H1 (cell line): ENCODE data around the gene CTXN1. TPM values are rescaled to one million over a fixed set of nuclear protein-coding genes. Genes with fewer than 3 reads are reported as not detected.

ENCODE experiments used
- CTCF ChIA-PET: fragments of 300-600 bp; sonication (Branson Sonifier 250); formaldehyde crosslinking; loops from one replicate; lab custom pipeline; 2021; ENCODE audit not compliant: partially characterized antibody; lab: Charles Lee
- POLR2A ChIA-PET: fragments of 300-600 bp; sonication (Branson Sonifier 250); formaldehyde crosslinking; loops from one replicate; lab custom pipeline; 2021; ENCODE audit warnings: inconsistent platforms; ENCODE audit not compliant: partially characterized antibody; lab: Charles Lee
- DNase-seq, 2 experiments: peaks; one replicate each; pipeline versions ENCODE4 v3.0.0 to v3.0.0-alpha.2; 2010 to 2022; ENCODE audit warnings: low spot score in 2 of 2, low read depth in 1 of 2, mixed read lengths in 1 of 2
- FAIRE-seq: peaks from 2 replicates; lab custom pipeline; 2011; peaks lifted over from hg19 to GRCh38; lab: Jason Lieb, UNC
- H2AFZ ChIP-seq: 2 replicates; pipeline ENCODE4 v1.8.1; 2012; ENCODE audit warnings: low read length, inconsistent platforms
- H2AK5ac ChIP-seq: 2 replicates; pipeline ENCODE4 v1.6.1; 2013; ENCODE audit warnings: low read depth, low read length
- H2BK120ac ChIP-seq: replicated peaks from 2 replicates; pipeline ENCODE3; 2013; ENCODE audit warnings: low read depth, low read length, inconsistent platforms
- H2BK12ac ChIP-seq: 2 replicates; pipeline ENCODE4 v1.6.1; 2013; ENCODE audit warnings: low read depth, low read length
- H2BK15ac ChIP-seq: 2 replicates; pipeline ENCODE4 v1.6.1; 2013; ENCODE audit warnings: low read length
- H2BK20ac ChIP-seq: 2 replicates; pipeline ENCODE4 v1.6.1; 2013; ENCODE audit warnings: low read length
- H2BK5ac ChIP-seq: 2 replicates; pipeline ENCODE4 v1.6.1; 2013; ENCODE audit warnings: low read depth, low read length
- H3K14ac ChIP-seq: 2 replicates; pipeline ENCODE4 v1.6.1; 2013; ENCODE audit warnings: inconsistent platforms; ENCODE audit not compliant: insufficient read length
- H3K18ac ChIP-seq: 2 replicates; pipeline ENCODE4 v1.6.1; 2013; ENCODE audit warnings: low read length; ENCODE audit errors: extremely low read depth
- H3K23ac ChIP-seq: 2 replicates; pipeline ENCODE4 v1.6.1; 2013; ENCODE audit warnings: inconsistent platforms; ENCODE audit not compliant: insufficient read length
- H3K23me2 ChIP-seq: 2 replicates; pipeline ENCODE4 v1.6.1; 2013; ENCODE audit warnings: low read depth, low read length
- H3K27ac ChIP-seq: 2 replicates; pipeline ENCODE4 v1.6.1; 2011; ENCODE audit warnings: low read depth, low read length, inconsistent platforms
- H3K27me3 ChIP-seq, 4 experiments: replicated peaks in 1 of 4; 1 replicate in 1 of 4; 2 replicates in 3 of 4; pipeline versions ENCODE4 v1.6.1 to v1.8.1; 2011 to 2013; ENCODE audit warnings: low read length in 3 of 4, mild to moderate bottlenecking in 3 of 4, inconsistent platforms in 2 of 4, mixed read lengths in 2 of 4, moderate library complexity in 1 of 4; ENCODE audit not compliant: control insufficient read depth in 3 of 4, insufficient read depth in 3 of 4; ENCODE audit errors: extremely low read depth in 1 of 4
- H3K36me3 ChIP-seq, 4 experiments: 2 replicates each; pipeline versions ENCODE4 v1.6.1 to v1.8.1; 2011 to 2013; ENCODE audit warnings: mild to moderate bottlenecking in 4 of 4, low read length in 3 of 4, moderate library complexity in 2 of 4, control low read depth in 1 of 4, inconsistent platforms in 1 of 4; ENCODE audit not compliant: insufficient read depth in 4 of 4, control insufficient read depth in 2 of 4
- H3K4ac ChIP-seq: replicated peaks from 2 replicates; pipeline ENCODE3; 2013; ENCODE audit warnings: low read length, low read depth, mixed read lengths, inconsistent platforms; ENCODE audit not compliant: insufficient read length
- H3K4me1 ChIP-seq, 4 experiments: replicated peaks in 1 of 4; 1 replicate in 1 of 4; 2 replicates in 3 of 4; pipeline versions ENCODE4 v1.6.1 to v1.8.1; 2011 to 2013; ENCODE audit warnings: low read length in 3 of 4, inconsistent platforms in 2 of 4, mixed read lengths in 1 of 4; ENCODE audit not compliant: insufficient read depth in 4 of 4, control insufficient read depth in 3 of 4
- H3K4me2 ChIP-seq, 2 experiments: 2 replicates each; pipeline versions ENCODE4 v1.6.1 to v1.8.1; 2011 to 2013; ENCODE audit warnings: low read depth in 2 of 2, low read length in 2 of 2, control low read depth in 1 of 2, inconsistent platforms in 1 of 2, mild to moderate bottlenecking in 1 of 2; ENCODE audit not compliant: insufficient read depth in 1 of 2
- H3K4me3 ChIP-seq, 4 experiments: fragments of 200-600, 300-600 bp in 1 of 4; sonication (generic), shearing (Covaris generic), sonication (Bioruptor Twin) in 1 of 4; 2 replicates each; pipeline versions ENCODE4 v1.5.1 to v1.8.1; 2011 to 2016; ENCODE audit warnings: low read length in 4 of 4, low read depth in 3 of 4, control low read depth in 2 of 4, inconsistent platforms in 2 of 4, mild to moderate bottlenecking in 2 of 4, mixed read lengths in 1 of 4, moderate library complexity in 1 of 4; ENCODE audit not compliant: insufficient read depth in 2 of 4; ENCODE audit errors: extremely low read depth in 1 of 4
- H3K56ac ChIP-seq: replicated peaks from 2 replicates; pipeline ENCODE3; 2013; ENCODE audit warnings: low read depth, mild to moderate bottlenecking, mixed read lengths, low read length, inconsistent platforms; ENCODE audit not compliant: insufficient read length
- H3K79me1 ChIP-seq: 2 replicates; pipeline ENCODE4 v1.6.1; 2013; ENCODE audit warnings: low read depth, low read length, control low read depth
- H3K79me2 ChIP-seq, 2 experiments: 2 replicates each; pipeline versions ENCODE4 v1.6.1 to v1.8.1; 2012 to 2013; ENCODE audit warnings: low read length in 2 of 2, mild to moderate bottlenecking in 2 of 2, inconsistent platforms in 1 of 2; ENCODE audit not compliant: insufficient read depth in 2 of 2, control insufficient read depth in 1 of 2
- H3K9ac ChIP-seq, 4 experiments: replicated peaks in 1 of 4; 1 replicate in 1 of 4; 2 replicates in 3 of 4; pipeline versions ENCODE4 v1.6.1 to v1.8.1; 2011 to 2013; ENCODE audit warnings: low read depth in 3 of 4, low read length in 3 of 4, control low read depth in 2 of 4, mild to moderate bottlenecking in 2 of 4, moderate library complexity in 2 of 4, inconsistent platforms in 1 of 4; ENCODE audit errors: extremely low read depth in 1 of 4
- H3K9me3 ChIP-seq, 2 experiments: 2 replicates each; pipeline versions ENCODE4 v1.6.1 to v1.8.1; 2012 to 2013; ENCODE audit warnings: mild to moderate bottlenecking in 2 of 2, moderate library complexity in 2 of 2, control low read depth in 1 of 2, inconsistent platforms in 1 of 2, low read depth in 1 of 2, low read length in 1 of 2, mixed read lengths in 1 of 2; ENCODE audit not compliant: insufficient read depth in 2 of 2
- H4K20me1 ChIP-seq, 2 experiments: replicated peaks in 1 of 2; 2 replicates each; pipeline versions ENCODE3 to v1.8.1; 2011 to 2013; ENCODE audit warnings: inconsistent platforms in 2 of 2, low read length in 2 of 2, mild to moderate bottlenecking in 1 of 2; ENCODE audit not compliant: insufficient read depth in 2 of 2, control insufficient read depth in 1 of 2
- H4K5ac ChIP-seq: 2 replicates; pipeline ENCODE4 v1.6.1; 2013; ENCODE audit warnings: low read length, low read depth, mixed read lengths, inconsistent platforms; ENCODE audit not compliant: insufficient read length
- H4K8ac ChIP-seq: 2 replicates; pipeline ENCODE4 v1.8.0; 2013; ENCODE audit warnings: mild to moderate bottlenecking, moderate library complexity, low read length, inconsistent platforms; ENCODE audit not compliant: insufficient read depth; ENCODE audit errors: extremely low read depth
- H4K91ac ChIP-seq: replicated peaks from 2 replicates; pipeline ENCODE3; 2013; ENCODE audit warnings: low read length, mixed read lengths, inconsistent platforms; ENCODE audit not compliant: insufficient read length
- GTF2F1 ChIP-seq: IDR thresholded peaks from 2 replicates; pipeline ENCODE4 v1.6.1; 2012; ENCODE audit warnings: low read depth, low read length, improper control_type of control experiment, borderline replicate concordance
- WGBS, 2 experiments: shearing (Covaris generic) in 1 of 2; methylation state at CpG; one replicate each; pipeline versions ENCODE4 v1.1.6 to v1.1.7; 2013 to 2015; ENCODE audit warnings: low lambda C conversion rate in 2 of 2, mixed read lengths in 2 of 2, inconsistent platforms in 1 of 2, low coverage in 1 of 2, missing lambda C conversion rate in 1 of 2; ENCODE audit not compliant: insufficient replicate concordance in 2 of 2, insufficient coverage in 1 of 2, insufficient read length in 1 of 2; ENCODE audit errors: extremely low coverage in 1 of 2, missing lambda C conversion rate in 1 of 2; 5-methylcytosine and 5-hydroxymethylcytosine counted together
- polyA plus RNA-seq, 7 experiments: library from polyadenylated mRNA; depleted of rRNA in 3 of 7; stranded (reverse) in 5 of 7; unstranded in 2 of 7; fragments of >200 nt in 5 of 7; fragments of 200-250 nt in 2 of 7; gene quantifications; 1 replicate in 5 of 7; 2 replicates in 1 of 7; 4 replicates in 1 of 7; pipeline versions ENCODE4 v1.2.1 to v1.2.3, GENCODE V29; 2011 to 2013; ENCODE audit warnings: missing spikeins in 2 of 7, mixed read lengths in 2 of 7
- total RNA-seq: library from RNA; stranded (reverse); fragmentation: NEBNext Ultra II Directional; extraction: Animal tissue kit (Norgen Biotek cat#: 25700); gene quantifications from 2 replicates; pipeline ENCODE4 v1.2.1, GENCODE V29; 2021

Gene CTXN1
- total and polyA plus RNA-seq, 2 of the 8 experiments (the other 6 are each of a cell fraction or from before 2014, with no cell fraction given): 16.4 to 58.0 TPM

DNA sequence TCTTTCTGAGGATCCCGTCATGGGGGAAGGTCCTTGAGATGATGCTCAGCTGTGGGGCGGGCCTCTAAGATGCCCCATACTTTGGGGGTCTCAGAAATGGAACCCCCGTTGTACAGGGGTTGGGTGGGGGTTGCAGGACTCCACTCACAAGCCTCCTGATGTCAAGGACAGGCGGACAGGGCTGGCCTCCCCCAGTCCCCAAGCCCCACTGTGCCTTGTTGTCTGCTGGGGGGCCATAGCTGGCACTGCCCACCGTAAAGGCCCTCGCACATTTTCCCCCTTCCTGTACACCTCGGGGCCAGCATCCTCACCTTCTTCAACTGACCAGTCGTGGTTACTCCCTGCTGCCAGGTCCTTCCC lies 3.1 kb downstream of the CTXN1 start:
- Histone ChIP-seq H3K18ac (no peak overlapping the region), H4K5ac (no peak overlapping the region), H2BK20ac (no peak overlapping the region), H3K4ac (no peak overlapping the region), H4K8ac (no peak overlapping the region), H3K14ac (no peak overlapping the region), H3K9me3 (no peaks in the 10 kb centered on the region), H2BK5ac (no peak overlapping the region), H4K20me1 (peaks cover 10 to 18% of the 10 kb centered on the region in 2 experiments), H3K36me3 (peaks cover 0 to 3% (median 0%) of the 10 kb centered on the region in 4 experiments; a peak in 2 of 8 replicates), H3K79me1 (no peaks in the 10 kb centered on the region), H2BK15ac (no peak overlapping the region), H3K23ac (no peak overlapping the region), H2BK12ac (no peak overlapping the region), H3K27me3 (peaks cover 0 to 11% (median 11%) of the 10 kb centered on the region in 4 experiments; a peak in 5 of 7 replicates), H3K27ac (no peak overlapping the region), H2AK5ac (no peak overlapping the region), H2AFZ (no peak overlapping the region), H3K79me2 (no peaks in the 10 kb centered on the region), H3K4me3 (no peak overlapping the region), H2BK120ac (no peak overlapping the region), H3K23me2 (peaks cover 14% of the 10 kb centered on the region), H3K4me1 (peaks cover 0 to 21% (median 9%) of the 10 kb centered on the region in 4 experiments; a peak in 5 of 7 replicates), H3K56ac (no peak overlapping the region), H3K9ac (no peak overlapping the region), H3K4me2 (no peak overlapping the region), H4K91ac (no peak overlapping the region)
- DNase-seq: no peak
- POLR2A ChIA-PET: interaction anchor here (1.5 to 10.6 kb wide), 5 partner anchors 19 to 58 kb away, joined by 3 to 106 read pairs (median 5); partner anchors contain the start of gene TIMM44
- CTCF ChIA-PET: interaction anchor here (0.6 to 9.0 kb wide), 7 partner anchors 14 to 84 kb away, joined by 3 to 112 read pairs (median 4); partner anchors contain the start of gene TIMM44
- no peak for TF ChIP-seq GTF2F1
- FAIRE-seq: no peak
- 87% methylated on average over 8 of the region's 8 CpGs; no CpG with 5 or more reads in 1 of the 2 experiments for WGBS, 2 experiments
